A549 (cell line): Measurements from ENCODE around the gene PCSK5. TPM values are rescaled to one million over a fixed set of nuclear protein-coding genes. Genes with fewer than 3 reads are reported as not detected.
"Not testable (repeated sequence)": the region's sequence is repeated elsewhere in the genome, so short reads cannot be mapped to it uniquely, and the experiment has no call there.

Experiments used
- ATAC-seq, 2 experiments: fragments of 200-7000 bp in 1 of 2; fragments of >200 bp in 1 of 2; cut with Nextera tagmentation in 1 of 2; cut with Tn5 transposase in 1 of 2; 3 replicates each; pipeline versions ENCODE4 v1.8.0 to v1.9.1; 2018 to 2020; ENCODE audit warnings: mild to moderate bottlenecking in 1 of 2, moderate library complexity in 1 of 2
- CTCF ChIA-PET: fragments of 300-600 bp; sonication (Branson Sonifier 250); formaldehyde crosslinking; extraction: SDS; loops from one replicate; lab custom pipeline; 2021; ENCODE audit warnings: antibody characterized with exemption, inconsistent platforms; lab: Yijun Ruan, JAX
- POLR2A ChIA-PET: fragments of 350-600 bp; formaldehyde crosslinking; extraction: SDS; loops from one replicate; lab custom pipeline; 2021; ENCODE audit warnings: antibody characterized with exemption, inconsistent platforms; lab: Yijun Ruan, JAX
- DNase-seq, 2 experiments: peaks; one replicate each; pipeline versions ENCODE4 v3.0.0 to v3.0.0-alpha.2; 2011 to 2016; ENCODE audit warnings: low read depth in 1 of 2, low spot score in 1 of 2
- FAIRE-seq: peaks from 2 replicates; lab custom pipeline; 2011; peaks lifted over from hg19 to GRCh38; lab: Jason Lieb, UNC
- H3K27ac ChIP-seq, 2 experiments: fragments of >200 bp; sonication (Bioruptor Twin); formaldehyde crosslinking; 3 replicates each; pipeline ENCODE4 v1.5.1; 2016 to 2017
- H3K4me1 ChIP-seq: fragments of >200 bp; sonication (Bioruptor Twin); formaldehyde crosslinking; 3 replicates; pipeline ENCODE4 v1.6.1; 2016
- H3K4me2 ChIP-seq: fragments of >200 bp; sonication (Bioruptor Twin); formaldehyde crosslinking; 3 replicates; pipeline ENCODE4 v1.6.1; 2016
- H3K4me3 ChIP-seq: fragments of >200 bp; sonication (Bioruptor Twin); formaldehyde crosslinking; 3 replicates; pipeline ENCODE4 v1.5.1; 2016
- H3K9me3 ChIP-seq: fragments of >200 bp; sonication (Bioruptor Twin); formaldehyde crosslinking; 3 replicates; pipeline ENCODE4 v1.6.1; 2016
- BHLHE40 ChIP-seq: IDR thresholded peaks from 2 replicates; pipeline ENCODE4 v1.6.1; 2012; ENCODE audit warnings: low read depth, low read length, inconsistent platforms
- CBX8 ChIP-seq: fragments of 200-600 bp; sonication (generic); IDR thresholded peaks from 2 replicates; pipeline ENCODE4 v1.6.1; 2016
- CEBPB ChIP-seq, 2 experiments: fragments of >200 bp in 1 of 2; sonication (Bioruptor Twin) in 1 of 2; formaldehyde crosslinking in 1 of 2; IDR thresholded peaks; 2 replicates each; pipeline ENCODE4 v1.6.1; 2012 to 2016
- E2F6 ChIP-seq: IDR thresholded peaks from 2 replicates; pipeline ENCODE4 v1.6.1; 2012; ENCODE audit warnings: low read depth, borderline replicate concordance
- EHF ChIP-seq: fragments of 250-450 bp; sonication (Bioruptor Pico); IDR thresholded peaks from 2 replicates; pipeline ENCODE4 v1.5.0; 2020; ENCODE audit warnings: mild to moderate bottlenecking
- EHMT2 ChIP-seq: fragments of 200-600 bp; sonication (generic); IDR thresholded peaks from 2 replicates; pipeline ENCODE4 v1.6.1; 2016; ENCODE audit warnings: antibody characterized with exemption, low read depth, mild to moderate bottlenecking, moderate library complexity
- FOSL2 ChIP-seq, 2 experiments: fragments of 450-650 bp in 1 of 2; fragments of >200 bp in 1 of 2; sonication (Bioruptor Twin) in 1 of 2; formaldehyde crosslinking; IDR thresholded peaks; 2 replicates each; pipeline versions ENCODE4 v1.5.0 to v1.6.1; 2016 to 2020; ENCODE audit warnings: mild to moderate bottlenecking in 1 of 2, moderate library complexity in 1 of 2
- FOXS1 ChIP-seq: fragments of 250-450 bp; sonication (Bioruptor Pico); IDR thresholded peaks from 2 replicates; pipeline ENCODE4 v1.5.0; 2020; ENCODE audit warnings: mild to moderate bottlenecking, moderate library complexity
- GATA3 ChIP-seq: IDR thresholded peaks from 2 replicates; pipeline ENCODE4 v1.6.1; 2012; ENCODE audit warnings: borderline replicate concordance
- HEYL ChIP-seq: fragments of 250-450 bp; sonication (Bioruptor Pico); IDR thresholded peaks from 2 replicates; pipeline ENCODE4 v1.8.0; 2021; ENCODE audit warnings: mild to moderate bottlenecking, moderate library complexity
- KDM5A ChIP-seq: fragments of 200-600 bp; sonication (generic); IDR thresholded peaks from 2 replicates; pipeline ENCODE4 v1.6.1; 2016; ENCODE audit warnings: antibody characterized with exemption, mild to moderate bottlenecking
- MAZ ChIP-seq: fragments of 150-350 bp; IDR thresholded peaks from 2 replicates; pipeline ENCODE4 v1.6.1; 2014; ENCODE audit warnings: antibody characterized with exemption, low read depth, low read length, borderline replicate concordance
- MYC ChIP-seq: IDR thresholded peaks from 2 replicates; pipeline ENCODE4 v1.6.1; 2012; ENCODE audit warnings: mild to moderate bottlenecking, inconsistent platforms, low read length, improper control_type of control experiment, borderline replicate concordance
- NFE2L2 ChIP-seq: fragments of 150-350 bp; conservative IDR thresholded peaks from 2 replicates; pipeline ENCODE4 v1.6.1; 2014; ENCODE audit warnings: low read length
- RAD21 ChIP-seq, 2 experiments: fragments of >200 bp in 1 of 2; sonication (Bioruptor Twin) in 1 of 2; formaldehyde crosslinking in 1 of 2; IDR thresholded peaks in 1 of 2; conservative IDR thresholded peaks in 1 of 2; 2 replicates in 1 of 2; 3 replicates in 1 of 2; pipeline ENCODE4 v1.6.1; 2012 to 2018; ENCODE audit warnings: inconsistent platforms in 1 of 2
- RARB ChIP-seq: fragments of 250-450 bp; sonication (Bioruptor Pico); IDR thresholded peaks from 2 replicates; pipeline ENCODE4 v1.8.0; 2021; ENCODE audit warnings: mild to moderate bottlenecking, moderate library complexity
- RCOR1 ChIP-seq: fragments of 150-350 bp; IDR thresholded peaks from 2 replicates; pipeline ENCODE4 v1.6.1; 2014; ENCODE audit warnings: antibody characterized with exemption, low read length, low read depth
- RNF2 ChIP-seq: fragments of 200-600 bp; sonication (generic); IDR thresholded peaks from 2 replicates; pipeline ENCODE4 v1.6.1; 2016; ENCODE audit warnings: low read depth, mild to moderate bottlenecking, antibody characterized with exemption, moderate library complexity, borderline replicate concordance
- SMC3 ChIP-seq: fragments of >200 bp; sonication (Bioruptor Twin); formaldehyde crosslinking; IDR thresholded peaks from 3 replicates; pipeline ENCODE4 v1.6.1; 2018; ENCODE audit warnings: inconsistent platforms
- SREBF2 ChIP-seq: fragments of 450-650 bp; IDR thresholded peaks from 2 replicates; pipeline ENCODE4 v1.6.1; 2014; ENCODE audit warnings: mild to moderate bottlenecking, moderate library complexity
- ZC3H11A ChIP-seq: fragments of 450-650 bp; IDR thresholded peaks from 2 replicates; pipeline ENCODE4 v1.6.1; 2014; ENCODE audit warnings: antibody characterized with exemption, mild to moderate bottlenecking
- ZSCAN20 ChIP-seq: fragments of 250-450 bp; sonication (Bioruptor Pico); IDR thresholded peaks from 2 replicates; pipeline ENCODE4 v1.8.0; 2022; ENCODE audit warnings: mild to moderate bottlenecking, moderate library complexity
- WGBS: methylation state at CpG from one replicate; pipeline ENCODE4 v1.1.6; 2017; ENCODE audit errors: missing lambda C conversion rate; 5-methylcytosine and 5-hydroxymethylcytosine counted together
- polyA plus RNA-seq, 4 experiments: library from polyadenylated mRNA; depleted of rRNA in 3 of 4; stranded (reverse); fragments of >200 nt; fragmentation: RNase III in 1 of 4; extraction: RNeasy Plus Mini Kit Qiagen cat#74134 plus additional on column Dnase treatment in 1 of 4; gene quantifications; 2 replicates in 3 of 4; 3 replicates in 1 of 4; pipeline ENCODE4 v1.2.3, GENCODE V29; 2011 to 2017
- TF ChIP-seq, protein P1 (sequence below): fragments of 250-450 bp; sonication (Bioruptor Pico); IDR thresholded peaks from 2 replicates; pipeline ENCODE4 v1.5.0; 2021; ENCODE audit warnings: mild to moderate bottlenecking, moderate library complexity, borderline replicate concordance
- TF ChIP-seq, protein P2 (sequence below): fragments of >200 bp; sonication (Bioruptor Twin); formaldehyde crosslinking; IDR thresholded peaks from 2 replicates; pipeline ENCODE4 v1.6.1; 2016
- TF ChIP-seq, protein P3 (sequence below): fragments of 450-650 bp; IDR thresholded peaks from 2 replicates; pipeline ENCODE4 v1.6.1; 2014; ENCODE audit warnings: antibody characterized with exemption
- TF ChIP-seq, protein P4 (sequence below): IDR thresholded peaks from 2 replicates; pipeline ENCODE4 v1.6.1; 2012
- TF ChIP-seq, protein P5 (sequence below): fragments of 250-450 bp; sonication (Bioruptor Pico); IDR thresholded peaks from 2 replicates; pipeline ENCODE4 v1.5.0; 2020; ENCODE audit warnings: low read depth, mild to moderate bottlenecking, moderate library complexity

Gene PCSK5
- polyA plus RNA-seq, 2 of the 4 experiments (the other 2 are of a cell fraction): 1.3 to 6.7 TPM

DNA sequence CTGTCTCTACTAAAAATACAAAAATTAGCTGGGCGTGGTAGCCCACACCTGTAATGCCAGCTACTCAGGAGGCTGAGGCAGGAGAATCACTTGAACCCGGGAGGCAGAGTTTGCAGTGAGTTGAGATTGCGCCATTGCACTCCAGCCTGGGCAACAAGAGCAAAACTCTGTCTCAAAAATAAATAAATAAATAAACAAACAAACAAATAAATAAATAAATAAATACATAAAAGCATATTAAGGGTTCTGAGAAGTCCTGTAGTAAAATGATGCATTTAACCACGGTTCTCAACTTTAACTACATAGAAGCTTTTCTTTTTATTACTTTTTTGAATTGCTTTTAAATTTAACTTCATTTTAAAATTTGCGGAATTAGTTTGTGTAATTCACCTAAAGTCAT lies 190.8 kb downstream of the PCSK5 start:
- H3K4me1 ChIP-seq, H3K27ac ChIP-seq, ATAC-seq, DNase-seq, H3K9me3 ChIP-seq, H3K4me2 ChIP-seq, POLR2A ChIA-PET, FAIRE-seq, CTCF ChIA-PET, H3K4me3 ChIP-seq: not testable (repeated sequence)
- peak; percentile 97 for TF ChIP-seq ZC3H11A
- 51% methylated on average over 5 of the region's 5 CpGs for WGBS

- Histone ChIP-seq H3K4me2 (no peak overlapping the region), H3K27ac (no peak overlapping the region), H3K9me3 (no peaks in the 10 kb centered on the region; the same call in 1 of the 3 replicates), H3K4me1 (no peaks in the 10 kb centered on the region), H3K4me3 (no peak overlapping the region)
- ATAC-seq: no peak
- no peak for DNase-seq
- CTCF ChIA-PET: no interaction called here
- no peak for FAIRE-seq
- TF ChIP-seq, protein P1, sequence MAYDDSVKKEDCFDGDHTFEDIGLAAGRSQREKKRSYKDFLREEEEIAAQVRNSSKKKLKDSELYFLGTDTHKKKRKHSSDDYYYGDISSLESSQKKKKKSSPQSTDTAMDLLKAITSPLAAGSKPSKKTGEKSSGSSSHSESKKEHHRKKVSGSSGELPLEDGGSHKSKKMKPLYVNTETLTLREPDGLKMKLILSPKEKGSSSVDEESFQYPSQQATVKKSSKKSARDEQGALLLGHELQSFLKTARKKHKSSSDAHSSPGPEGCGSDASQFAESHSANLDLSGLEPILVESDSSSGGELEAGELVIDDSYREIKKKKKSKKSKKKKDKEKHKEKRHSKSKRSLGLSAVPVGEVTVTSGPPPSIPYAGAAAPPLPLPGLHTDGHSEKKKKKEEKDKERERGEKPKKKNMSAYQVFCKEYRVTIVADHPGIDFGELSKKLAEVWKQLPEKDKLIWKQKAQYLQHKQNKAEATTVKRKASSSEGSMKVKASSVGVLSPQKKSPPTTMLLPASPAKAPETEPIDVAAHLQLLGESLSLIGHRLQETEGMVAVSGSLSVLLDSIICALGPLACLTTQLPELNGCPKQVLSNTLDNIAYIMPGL (CRISPR knock-in tag): no peak
- TF ChIP-seq HEYL (CRISPR knock-in tag) (no peak), FOSL2 (IDR thresholded peaks at IDR 0.05) (no peak), FOSL2 (CRISPR knock-in tag; IDR thresholded peaks at IDR 0.05) (no peak), BHLHE40 (no peak), CEBPB (IDR thresholded peaks at IDR 0.05) (no peak), SREBF2 (no peak), RAD21 (conservative IDR thresholded peaks at IDR 0.05 in 1 of 2, IDR thresholded peaks at IDR 0.05 in 1 of 2) (no peak), E2F6 (no peak), SMC3 (no peak), KDM5A (no peak), RNF2 (no peak), CBX8 (no peak), MYC (no peak), RCOR1 (no peak), EHMT2 (no peak), GATA3 (no peak), RARB (CRISPR knock-in tag) (no peak)
- TF ChIP-seq, protein P2, sequence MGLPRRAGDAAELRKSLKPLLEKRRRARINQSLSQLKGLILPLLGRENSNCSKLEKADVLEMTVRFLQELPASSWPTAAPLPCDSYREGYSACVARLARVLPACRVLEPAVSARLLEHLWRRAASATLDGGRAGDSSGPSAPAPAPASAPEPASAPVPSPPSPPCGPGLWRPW: no peak
- TF ChIP-seq, protein P3, sequence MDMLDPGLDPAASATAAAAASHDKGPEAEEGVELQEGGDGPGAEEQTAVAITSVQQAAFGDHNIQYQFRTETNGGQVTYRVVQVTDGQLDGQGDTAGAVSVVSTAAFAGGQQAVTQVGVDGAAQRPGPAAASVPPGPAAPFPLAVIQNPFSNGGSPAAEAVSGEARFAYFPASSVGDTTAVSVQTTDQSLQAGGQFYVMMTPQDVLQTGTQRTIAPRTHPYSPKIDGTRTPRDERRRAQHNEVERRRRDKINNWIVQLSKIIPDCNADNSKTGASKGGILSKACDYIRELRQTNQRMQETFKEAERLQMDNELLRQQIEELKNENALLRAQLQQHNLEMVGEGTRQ: no peak
- POLR2A ChIA-PET: no interaction called here
Observed at GRCh38 chr9:76082057-76082456, 191.6 kb downstream of the PCSK5 start.

- 49% methylated on average over 2 of the region's 2 CpGs for WGBS
- DNase-seq: no peak
- ChIA-PET POLR2A (no interaction called here), CTCF (interaction anchor here (0.7 kb wide), 1 partner anchor 9 kb away, joined by 6 read pairs; no protein-coding TSS in a partner anchor)
- Histone ChIP-seq H3K4me2 (no peak overlapping the region), H3K9me3 (no peaks in the 10 kb centered on the region), H3K4me3 (no peak overlapping the region), H3K27ac (no peak overlapping the region), H3K4me1 (no peaks in the 10 kb centered on the region)
- ATAC-seq: no peak
- TF ChIP-seq, protein P4, sequence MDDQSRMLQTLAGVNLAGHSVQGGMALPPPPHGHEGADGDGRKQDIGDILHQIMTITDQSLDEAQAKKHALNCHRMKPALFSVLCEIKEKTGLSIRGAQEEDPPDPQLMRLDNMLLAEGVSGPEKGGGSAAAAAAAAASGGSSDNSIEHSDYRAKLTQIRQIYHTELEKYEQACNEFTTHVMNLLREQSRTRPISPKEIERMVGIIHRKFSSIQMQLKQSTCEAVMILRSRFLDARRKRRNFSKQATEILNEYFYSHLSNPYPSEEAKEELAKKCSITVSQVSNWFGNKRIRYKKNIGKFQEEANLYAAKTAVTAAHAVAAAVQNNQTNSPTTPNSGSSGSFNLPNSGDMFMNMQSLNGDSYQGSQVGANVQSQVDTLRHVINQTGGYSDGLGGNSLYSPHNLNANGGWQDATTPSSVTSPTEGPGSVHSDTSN: no peak
- TF ChIP-seq, protein P5, sequence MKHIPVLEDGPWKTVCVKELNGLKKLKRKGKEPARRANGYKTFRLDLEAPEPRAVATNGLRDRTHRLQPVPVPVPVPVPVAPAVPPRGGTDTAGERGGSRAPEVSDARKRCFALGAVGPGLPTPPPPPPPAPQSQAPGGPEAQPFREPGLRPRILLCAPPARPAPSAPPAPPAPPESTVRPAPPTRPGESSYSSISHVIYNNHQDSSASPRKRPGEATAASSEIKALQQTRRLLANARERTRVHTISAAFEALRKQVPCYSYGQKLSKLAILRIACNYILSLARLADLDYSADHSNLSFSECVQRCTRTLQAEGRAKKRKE (CRISPR knock-in tag): no peak
- no peak for TF ChIP-seq EHF (CRISPR knock-in tag)
- TF ChIP-seq FOXS1 (CRISPR knock-in tag): no peak
- no peak for TF ChIP-seq RCOR1
- TF ChIP-seq ZSCAN20 (CRISPR knock-in tag): no peak
- no peak for TF ChIP-seq RNF2
- TF ChIP-seq NFE2L2: no peak
- no peak for TF ChIP-seq GATA3
- TF ChIP-seq MAZ: no peak
- no peak for TF ChIP-seq CEBPB (IDR thresholded peaks at IDR 0.05)
- TF ChIP-seq SMC3: no peak
- FAIRE-seq: no peak
Observed at GRCh38 chr9:76085596-76085995, 195.1 kb downstream of the PCSK5 start.
